ENCODE results near the gene RAB42.
"Not testable (repeated sequence)": the region's sequence is repeated elsewhere in the genome, so short reads cannot be mapped to it uniquely, and the experiment has no call there.

RAB42 gene

GRCh38 chr1:28591708-28592320 is at the start of gene RAB42:
Gene RAB42 (plus strand): TSS chr1:28592265. CDS start chr1:28592512, 247 bp downstream.
- DNase-seq (ENCODE audit: extremely low read depth in 1 of 2, low read depth in 1 of 2) = no peak

DNA sequence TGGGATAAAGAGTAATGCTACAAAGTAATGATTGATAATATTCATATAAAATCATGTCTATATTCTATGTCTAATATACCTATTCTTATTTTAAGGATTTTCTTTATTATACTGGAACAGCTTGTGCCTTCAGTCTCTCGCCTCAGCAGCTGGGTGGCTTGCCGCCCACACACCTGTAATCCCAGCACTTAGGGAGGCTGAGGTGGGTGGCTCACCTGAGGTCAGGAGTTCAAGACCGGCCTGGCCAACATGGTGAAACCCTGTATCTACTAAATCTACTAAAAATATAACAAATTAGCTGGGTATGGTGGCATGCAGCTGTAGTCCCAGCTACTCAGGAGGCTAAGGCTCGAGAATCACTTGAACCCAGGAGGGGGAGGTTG is 46.8 kb upstream of the RAB42 start:
- DNase-seq (ENCODE audit: extremely low read depth in 1 of 2, low read depth in 1 of 2) = no peak

DNA sequence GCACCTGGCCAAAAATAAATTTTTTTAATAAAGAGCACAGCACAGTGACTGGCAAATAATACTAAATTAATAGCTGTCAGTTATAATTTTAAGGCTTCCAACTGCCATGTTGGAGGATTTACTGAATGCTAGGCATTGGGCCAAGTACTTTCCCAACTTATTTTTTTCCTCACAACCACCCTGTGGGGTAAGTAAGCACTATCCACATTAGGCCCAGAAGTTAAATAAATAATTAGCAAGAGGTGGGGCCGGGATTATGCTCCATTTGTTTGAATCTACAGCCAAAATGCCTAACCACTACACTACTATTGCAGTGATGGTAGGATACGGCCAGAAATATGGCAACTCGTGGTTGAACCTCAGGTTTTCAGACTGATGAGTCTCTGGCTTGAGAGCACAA is 43.7 kb upstream of the RAB42 start:
- DNase-seq (ENCODE audit: extremely low read depth in 1 of 2, low read depth in 1 of 2) = no peak

GRCh38 chr1:28551381-28551780 is 40.7 kb upstream of the RAB42 start:
- DNase-seq (ENCODE audit: extremely low read depth in 1 of 2, low read depth in 1 of 2) = no peak

- peak; percentile 89 to 94 for DNase-seq (ENCODE audit: extremely low read depth in 1 of 2, low read depth in 1 of 2)
Measured at GRCh38 chr1:28552758-28553663, 39.1 kb upstream of the RAB42 start, which contains the start of gene TRNAU1AP. Gene TRNAU1AP (plus strand): TSS chr1:28553085. CDS start chr1:28553111, 26 bp downstream.

DNA sequence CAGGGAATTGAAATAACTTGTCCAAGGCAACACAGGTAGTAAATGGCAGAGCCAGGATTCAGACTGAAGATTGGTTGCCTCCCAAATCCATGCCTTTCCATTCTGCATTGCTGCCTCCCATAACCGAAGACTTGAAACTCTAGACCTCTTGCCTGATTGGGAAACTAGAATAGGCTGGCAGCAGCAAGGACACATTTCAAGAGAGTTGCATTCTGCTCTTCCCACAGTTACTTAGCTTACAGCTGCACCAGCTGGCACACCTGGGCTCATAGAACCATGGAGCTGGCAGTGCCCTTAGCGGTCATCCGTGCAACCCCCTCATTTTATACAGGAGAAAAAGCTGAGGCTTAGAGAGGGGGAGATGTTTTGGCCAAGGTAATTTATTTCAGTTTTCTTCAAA is 31.2 kb upstream of the RAB42 start:
- DNase-seq (ENCODE audit: extremely low read depth in 1 of 2, low read depth in 1 of 2) = no peak

GRCh38 chr1:28564310-28564709 is 27.8 kb upstream of the RAB42 start:
- no peak for DNase-seq (ENCODE audit: extremely low read depth in 1 of 2, low read depth in 1 of 2)

DNA sequence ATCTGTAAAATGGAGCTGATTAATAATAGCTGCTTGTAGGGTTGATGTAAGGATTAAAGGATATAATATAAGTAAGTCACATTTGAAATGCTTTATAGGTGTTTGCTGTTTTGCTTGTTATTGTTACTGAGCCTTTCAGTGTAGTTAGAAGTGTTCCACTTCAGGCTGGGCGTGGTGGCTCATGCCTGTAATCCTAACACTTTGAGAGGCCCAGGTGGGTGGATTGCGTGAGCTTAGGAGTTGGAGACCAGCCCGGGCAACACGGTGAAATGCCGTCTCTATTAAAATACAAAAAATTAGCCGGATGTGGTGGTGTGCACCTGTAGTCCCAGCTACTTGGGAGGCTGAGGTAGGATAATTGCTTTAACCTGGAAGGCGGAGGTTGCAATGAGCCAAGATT is 27.0 kb upstream of the RAB42 start:
- DNase-seq (ENCODE audit: extremely low read depth in 1 of 2, low read depth in 1 of 2) = no peak

DNA sequence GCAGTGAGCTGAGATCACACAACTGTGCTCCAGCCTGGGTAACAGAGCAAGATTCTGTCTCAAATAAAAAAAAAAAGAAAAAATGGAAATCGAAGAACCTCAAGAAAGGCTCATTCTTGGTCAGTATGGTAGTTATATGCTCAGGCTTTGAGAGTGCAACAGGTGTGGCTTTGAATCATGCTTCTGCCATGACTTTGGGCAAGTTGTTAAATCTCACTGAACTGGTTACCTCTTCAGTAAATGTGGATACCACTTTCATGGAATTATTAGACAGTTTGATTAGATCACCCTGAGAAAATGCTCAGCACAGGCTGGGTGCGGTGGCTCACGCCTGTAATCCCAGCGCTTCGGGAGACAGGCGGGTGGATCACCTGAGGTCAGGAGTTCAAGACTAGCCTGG is 26.3 kb upstream of the RAB42 start:
- no peak for DNase-seq (ENCODE audit: extremely low read depth in 1 of 2, low read depth in 1 of 2)

GRCh38 chr1:28566931-28567330 is 25.1 kb upstream of the RAB42 start:
- no peak for DNase-seq (ENCODE audit: extremely low read depth in 1 of 2, low read depth in 1 of 2)

- DNase-seq (ENCODE audit: extremely low read depth in 1 of 2, low read depth in 1 of 2) = no peak
Measured at GRCh38 chr1:28571911-28572310, 20.2 kb upstream of the RAB42 start.

DNA sequence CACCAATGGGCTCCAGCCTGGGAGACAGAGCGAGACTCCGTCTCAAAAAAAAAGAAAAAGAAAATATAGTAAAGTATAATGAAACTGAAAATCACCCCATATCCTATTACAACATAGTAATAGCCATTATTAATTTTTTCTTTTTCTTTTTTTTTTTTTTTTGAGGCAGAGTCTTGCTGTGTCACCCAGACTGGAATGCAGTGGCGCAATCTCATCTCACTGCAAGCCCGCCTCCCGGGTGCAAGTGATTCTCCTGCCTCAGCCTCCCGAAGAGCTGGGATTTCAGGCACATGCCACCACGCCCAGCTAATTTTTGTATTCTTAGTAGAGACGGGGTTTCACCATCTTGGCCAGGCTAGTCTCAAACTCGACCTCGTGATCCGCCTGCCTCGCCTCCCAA is 19.2 kb upstream of the RAB42 start:
- DNase-seq (ENCODE audit: extremely low read depth in 1 of 2, low read depth in 1 of 2) = not testable (repeated sequence)

DNA sequence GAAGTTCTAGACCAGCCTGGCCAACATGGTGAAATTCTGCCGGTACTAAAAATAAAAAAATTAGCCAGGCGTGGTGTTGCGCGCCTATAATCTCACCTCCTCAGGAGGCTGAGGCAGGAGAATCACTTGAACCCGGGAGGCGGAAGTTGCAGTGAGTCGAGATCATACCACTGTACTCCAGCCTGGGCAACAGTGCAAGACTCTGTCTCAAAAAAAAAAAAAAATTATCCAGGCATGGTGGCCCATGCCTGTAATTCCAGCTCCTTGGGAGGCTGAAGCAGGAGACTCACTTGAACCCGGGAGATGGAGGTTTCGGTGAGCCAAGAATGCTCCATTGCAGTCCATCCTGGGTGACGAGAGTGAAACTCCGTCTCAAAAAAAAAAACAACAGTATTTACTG is 18.5 kb upstream of the RAB42 start:
- no peak for DNase-seq (ENCODE audit: extremely low read depth in 1 of 2, low read depth in 1 of 2)

- no peak for DNase-seq (ENCODE audit: extremely low read depth in 1 of 2, low read depth in 1 of 2)
Measured at GRCh38 chr1:28577052-28577678, 14.9 kb upstream of the RAB42 start.

- no peak for DNase-seq (ENCODE audit: extremely low read depth in 1 of 2, low read depth in 1 of 2)
Measured at GRCh38 chr1:28577738-28578536, 14.1 kb upstream of the RAB42 start.

GRCh38 chr1:28578696-28579218 is 13.3 kb upstream of the RAB42 start:
- no peak for DNase-seq (ENCODE audit: extremely low read depth in 1 of 2, low read depth in 1 of 2)

GRCh38 chr1:28579401-28579800 is 12.7 kb upstream of the RAB42 start:
- no peak for DNase-seq (ENCODE audit: extremely low read depth in 1 of 2, low read depth in 1 of 2)

DNA sequence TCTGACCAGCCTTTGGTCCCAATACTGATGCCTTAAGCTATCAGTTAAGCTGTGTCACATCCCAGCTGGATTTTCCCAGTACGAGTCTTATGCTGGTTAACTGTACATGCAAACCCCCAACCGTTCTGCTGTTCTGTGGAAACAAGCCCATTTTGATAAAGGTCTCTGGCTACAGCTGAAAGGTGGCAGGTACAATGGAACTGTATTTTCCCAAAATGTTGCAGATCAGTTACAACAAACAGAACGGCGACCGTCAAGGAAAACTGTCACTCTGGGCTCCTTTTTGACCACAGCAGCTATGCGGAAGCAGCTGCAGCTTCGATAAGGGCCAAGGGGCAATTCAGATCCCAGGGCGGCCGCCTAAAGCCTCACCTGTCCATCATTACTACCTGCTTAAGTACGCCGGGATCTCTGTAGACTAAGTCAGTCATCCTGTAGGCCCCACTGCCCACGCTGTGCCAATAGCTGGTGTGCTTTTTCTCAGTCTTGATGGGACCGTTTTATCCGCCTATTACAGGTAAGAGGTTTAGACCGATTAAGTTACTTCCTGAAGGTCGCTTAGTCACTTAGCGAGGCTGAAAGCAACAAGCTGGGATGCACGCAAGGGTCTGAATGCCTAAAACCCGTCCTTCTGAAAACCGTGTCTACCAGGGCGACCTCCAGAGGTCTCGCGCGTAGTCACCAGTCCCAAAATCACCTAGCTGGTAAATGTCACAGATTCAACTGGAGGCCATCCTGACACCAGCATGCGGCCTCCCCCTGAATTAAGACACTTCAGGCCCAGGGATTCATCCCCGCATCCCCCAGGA is 11.1 kb upstream of the RAB42 start:
- DNase-seq (ENCODE audit: extremely low read depth in 1 of 2, low read depth in 1 of 2) = peak in 1 of 2 donors; percentile 32

- DNase-seq (ENCODE audit: extremely low read depth in 1 of 2, low read depth in 1 of 2) = peak; percentile 85 to 86
Measured at GRCh38 chr1:28581531-28582247, 10.4 kb upstream of the RAB42 start.

Data from activated CD8-positive, alpha-beta memory T cell treated with anti-CD3 and anti-CD28 coated beads for 1 hour (primary cell).